Mesodermal cell (in vitro differentiated cells): ENCODE data around the gene CCDC69.
"Not testable (repeated sequence)": the region's sequence is repeated elsewhere in the genome, so short reads cannot be mapped to it uniquely, and the experiment has no call there.

ENCODE experiments used
- H3K27ac ChIP-seq: 2 replicates; pipeline ENCODE4 v1.7.0; 2013; ENCODE audit warnings: mild to moderate bottlenecking, low read depth, low read length, moderate library complexity; ENCODE audit not compliant: severe bottlenecking
- H3K36me3 ChIP-seq: 2 replicates; pipeline ENCODE4 v1.7.1; 2013; ENCODE audit warnings: mild to moderate bottlenecking, low read length, moderate library complexity; ENCODE audit not compliant: control insufficient read depth, insufficient read depth
- H3K4me1 ChIP-seq: one replicate; pipeline ENCODE4 v1.7.1; 2013; ENCODE audit warnings: mild to moderate bottlenecking, low read length; ENCODE audit not compliant: insufficient read depth, control insufficient read depth, poor library complexity, severe bottlenecking
- H3K4me3 ChIP-seq: 2 replicates; pipeline ENCODE4 v1.7.0; 2013; ENCODE audit warnings: low read length, control low read depth, mild to moderate bottlenecking; ENCODE audit not compliant: insufficient read depth, poor library complexity, severe bottlenecking; ENCODE audit errors: extremely low read depth
- H3K9me3 ChIP-seq: 2 replicates; pipeline ENCODE4 v1.7.1; 2013; ENCODE audit warnings: mild to moderate bottlenecking, low read length, moderate library complexity; ENCODE audit not compliant: control insufficient read depth
- WGBS, 2 experiments: methylation state at CpG; one replicate each; pipeline ENCODE4 v1.1.5; 2013; ENCODE audit warnings: missing lambda C conversion rate in 2 of 2; ENCODE audit not compliant: insufficient coverage in 2 of 2; 5-methylcytosine and 5-hydroxymethylcytosine counted together

The CCDC69 gene

GRCh38 chr5:151208481-151208914, 15.4 kb downstream of the CCDC69 start:
- H3K4me3 ChIP-seq: no peak overlapping the region
- H3K36me3 ChIP-seq: no peaks in the 10 kb centered on the region
- H3K27ac ChIP-seq: peak overlapping the region; percentile 64
- WGBS, 2 experiments: 10 to 83% methylated on average over 1 to 2 of the region's 5 CpGs
- H3K4me1 ChIP-seq: peaks cover 10% of the 10 kb centered on the region
- H3K9me3 ChIP-seq: no peaks in the 10 kb centered on the region

- H3K4me3 ChIP-seq: no peak overlapping the region
- WGBS, 2 experiments: 86 to 89% methylated on average over 8 to 10 of the region's 10 CpGs
- H3K4me1 ChIP-seq: peaks cover 10% of the 10 kb centered on the region
- no peaks in the 10 kb centered on the region for H3K9me3 ChIP-seq
- no peak overlapping the region for H3K27ac ChIP-seq
- no peaks in the 10 kb centered on the region for H3K36me3 ChIP-seq
Measured at GRCh38 chr5:151205411-151205810, 18.5 kb downstream of the CCDC69 start.

GRCh38 chr5:151204051-151204450, 19.8 kb downstream of the CCDC69 start:
- H3K9me3 ChIP-seq: no peaks in the 10 kb centered on the region
- H3K4me3 ChIP-seq: no peak overlapping the region
- peaks cover 10% of the 10 kb centered on the region for H3K4me1 ChIP-seq
- no peak overlapping the region for H3K27ac ChIP-seq
- WGBS, 2 experiments: no CpG with 5 or more reads among the region's 5 CpGs
- no peaks in the 10 kb centered on the region for H3K36me3 ChIP-seq

- no peaks in the 10 kb centered on the region for H3K4me1 ChIP-seq
- 88 to 89% methylated on average over 4 to 5 of the region's 5 CpGs for WGBS, 2 experiments
- no peak overlapping the region for H3K27ac ChIP-seq
- no peak overlapping the region for H3K4me3 ChIP-seq
- H3K9me3 ChIP-seq: no peaks in the 10 kb centered on the region
- no peaks in the 10 kb centered on the region for H3K36me3 ChIP-seq
Measured at GRCh38 chr5:151202381-151203139, 21.3 kb downstream of the CCDC69 start.

- Histone ChIP-seq H3K9me3 (no peaks in the 10 kb centered on the region), H3K4me3 (no peak overlapping the region)
- 92 to 96% methylated on average over 5 to 6 of the region's 6 CpGs for WGBS, 2 experiments
Measured at GRCh38 chr5:151200913-151201595, 22.8 kb downstream of the CCDC69 start.

GRCh38 chr5:151199581-151200185, 24.2 kb downstream of the CCDC69 start:
- 100% methylated on average over 1 to 2 of the region's 7 CpGs for WGBS, 2 experiments
- H3K27ac ChIP-seq: no peak overlapping the region
- no peaks in the 10 kb centered on the region for H3K9me3 ChIP-seq
- no peak overlapping the region for H3K4me3 ChIP-seq
- H3K36me3 ChIP-seq: no peaks in the 10 kb centered on the region
- no peaks in the 10 kb centered on the region for H3K4me1 ChIP-seq

More at GRCh38 chr5:151200913-151201595, 22.8 kb downstream of the CCDC69 start:
- no peak overlapping the region for H3K27ac ChIP-seq
- no peaks in the 10 kb centered on the region for H3K4me1 ChIP-seq
- H3K36me3 ChIP-seq: no peaks in the 10 kb centered on the region

GRCh38 chr5:151198861-151199260, 25.0 kb downstream of the CCDC69 start:
- Histone ChIP-seq H3K27ac (no peak overlapping the region), H3K4me1 (no peaks in the 10 kb centered on the region), H3K36me3 (no peaks in the 10 kb centered on the region), H3K9me3 (no peaks in the 10 kb centered on the region), H3K4me3 (no peak overlapping the region)
- WGBS, 2 experiments: 65 to 100% methylated on average over 1 to 4 of the region's 5 CpGs

GRCh38 chr5:151197291-151197600, 26.6 kb downstream of the CCDC69 start:
- not testable (repeated sequence) for H3K9me3 ChIP-seq, H3K36me3 ChIP-seq
- 83 to 94% methylated on average over 4 of the region's 9 CpGs for WGBS, 2 experiments

GRCh38 chr5:151196556-151197290, 27.2 kb downstream of the CCDC69 start:
- H3K36me3 ChIP-seq: no peaks in the 10 kb centered on the region
- no peak overlapping the region for H3K4me3 ChIP-seq
- H3K27ac ChIP-seq: no peak overlapping the region
- 90 to 98% methylated on average over 5 of the region's 5 CpGs for WGBS, 2 experiments
- H3K4me1 ChIP-seq: no peaks in the 10 kb centered on the region
- H3K9me3 ChIP-seq: no peaks in the 10 kb centered on the region

More at GRCh38 chr5:151197291-151197600, 26.6 kb downstream of the CCDC69 start:
- H3K4me1 ChIP-seq, H3K4me3 ChIP-seq, H3K27ac ChIP-seq: not testable (repeated sequence)

GRCh38 chr5:151195622-151196021, 28.3 kb downstream of the CCDC69 start:
- Histone ChIP-seq H3K9me3 (no peaks in the 10 kb centered on the region), H3K4me1 (no peaks in the 10 kb centered on the region), H3K27ac (no peak overlapping the region), H3K36me3 (no peaks in the 10 kb centered on the region), H3K4me3 (no peak overlapping the region)
- 83 to 95% methylated on average over 1 to 4 of the region's 5 CpGs for WGBS, 2 experiments
